CD8-positive, alpha-beta memory T cell (primary cell): ENCODE measurements around the gene ROCK2. TPM values are rescaled to one million over a fixed set of nuclear protein-coding genes. Genes with fewer than 3 reads are reported as not detected.
A peak's percentile ranks its signal among the peaks of the same experiment; 100 is the strongest.

Experiments
- CTCF ChIA-PET: fragments of 350-600 bp; sonication (Branson Sonifier 250); formaldehyde crosslinking; loops from one replicate; lab custom pipeline; 2021; ENCODE audit warnings: antibody characterized with exemption; lab: Charles Lee
- POLR2A ChIA-PET: fragments of 350-600 bp; sonication (Branson Sonifier 250); formaldehyde crosslinking; loops from one replicate; lab custom pipeline; 2021; ENCODE audit warnings: antibody characterized with exemption; lab: Charles Lee
- DNase-seq, 5 donors: peaks; one replicate each; pipeline versions ENCODE4 v3.0.0 to v3.0.0-alpha.2; 2020 to 2022; ENCODE audit warnings: mixed read lengths in 1 of 5
- H3K27ac ChIP-seq: one replicate; pipeline ENCODE4 v1.7.0; 2013; ENCODE audit warnings: low read depth, mild to moderate bottlenecking, low read length, moderate library complexity
- H3K27me3 ChIP-seq: 2 replicates; pipeline ENCODE4 v1.7.0; 2013; ENCODE audit warnings: low read length, mild to moderate bottlenecking; ENCODE audit not compliant: insufficient read depth, poor library complexity, severe bottlenecking
- H3K36me3 ChIP-seq: 2 replicates; pipeline ENCODE4 v1.7.0; 2013; ENCODE audit warnings: mild to moderate bottlenecking, low read length, moderate library complexity; ENCODE audit not compliant: insufficient read depth
- H3K4me1 ChIP-seq: 2 replicates; pipeline ENCODE4 v1.7.0; 2013; ENCODE audit warnings: mild to moderate bottlenecking, low read length, moderate library complexity; ENCODE audit not compliant: insufficient read depth
- H3K4me3 ChIP-seq: 2 replicates; pipeline ENCODE4 v1.7.0; 2013; ENCODE audit warnings: mild to moderate bottlenecking, low read length
- H3K9me3 ChIP-seq: 2 replicates; pipeline ENCODE4 v1.7.0; 2013; ENCODE audit warnings: mild to moderate bottlenecking, low read length
- H3K27ac Mint-ChIP-seq, 8 donors: one replicate each; pipeline ENCODE4 v1.8.0; 2020 to 2021; ENCODE audit warnings: mixed read lengths in 8 of 8, mild to moderate bottlenecking in 6 of 8, inconsistent platforms in 3 of 8, moderate library complexity in 3 of 8
- H3K27me3 Mint-ChIP-seq, 2 donors: one replicate each; pipeline ENCODE4 v1.8.0; 2020 to 2021; ENCODE audit warnings: mixed read lengths in 2 of 2, mild to moderate bottlenecking in 1 of 2, moderate library complexity in 1 of 2
- H3K36me3 Mint-ChIP-seq, 3 donors: one replicate each; pipeline ENCODE4 v1.8.0; 2020 to 2021; ENCODE audit warnings: mixed read lengths in 3 of 3, inconsistent platforms in 1 of 3, mild to moderate bottlenecking in 1 of 3
- H3K4me1 Mint-ChIP-seq, 3 donors: one replicate each; pipeline ENCODE4 v1.8.0; 2020 to 2021; ENCODE audit warnings: mixed read lengths in 3 of 3, inconsistent platforms in 1 of 3, mild to moderate bottlenecking in 1 of 3
- H3K4me3 Mint-ChIP-seq, 7 donors: one replicate each; pipeline ENCODE4 v1.8.0; 2020 to 2021; ENCODE audit warnings: mixed read lengths in 7 of 7, mild to moderate bottlenecking in 6 of 7, moderate library complexity in 4 of 7, inconsistent platforms in 2 of 7
- H3K9me3 Mint-ChIP-seq, 5 donors: one replicate each; pipeline ENCODE4 v1.8.0; 2020 to 2022; ENCODE audit warnings: mixed read lengths in 5 of 5, mild to moderate bottlenecking in 3 of 5, moderate library complexity in 2 of 5, inconsistent platforms in 1 of 5
- polyA plus RNA-seq: library from polyadenylated mRNA; unstranded; fragments of 300-500 nt; fragmentation: Illumina TruSeq; gene quantifications from one replicate; pipeline ENCODE4 v1.2.3, GENCODE V29; 2021
- total RNA-seq, 2 experiments: library from RNA; stranded (reverse); gene quantifications; one replicate each; pipeline ENCODE4 v1.2.3, GENCODE V29; 2021

The ROCK2 gene
- total and polyA plus RNA-seq, 3 experiments from 2014 or later, result 15.5 to 22.9 (median 19.5) TPM

DNA sequence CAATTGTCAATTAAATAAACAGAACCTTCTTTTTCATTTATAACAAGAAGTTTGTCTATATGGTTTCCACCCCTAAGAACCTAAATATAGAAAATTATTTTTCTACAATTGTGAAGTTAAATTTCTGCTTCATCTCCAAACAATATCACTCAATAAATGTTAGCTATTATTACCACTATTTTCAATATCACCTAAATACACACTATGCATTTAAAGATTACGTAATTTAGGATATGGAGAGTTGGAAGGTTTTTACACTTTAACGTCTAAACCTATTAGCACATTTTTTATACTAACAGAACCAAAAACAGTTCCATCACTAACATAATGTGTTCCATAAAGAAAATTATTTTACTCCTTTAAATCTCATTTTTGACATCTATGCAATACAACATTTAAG is 48.0 kb downstream of the ROCK2 start:
- Mint-ChIP-seq H3K36me3 (no peaks in the 10 kb centered on the region), H3K4me3 (no peak overlapping the region), H3K9me3 (no peaks in the 10 kb centered on the region), H3K4me1 (peaks cover 33 to 67% (median 55%) of the 10 kb centered on the region in 3 donors), H3K27me3 (no peaks in the 10 kb centered on the region), H3K27ac (no peak overlapping the region)
- Histone ChIP-seq H3K36me3 (no peaks in the 10 kb centered on the region), H3K27me3 (no peaks in the 10 kb centered on the region), H3K27ac (no peak overlapping the region), H3K9me3 (no peaks in the 10 kb centered on the region), H3K4me3 (no peak overlapping the region), H3K4me1 (peaks cover 6% of the 10 kb centered on the region)
- DNase-seq, result no peak
- ChIA-PET POLR2A (no interaction called here), CTCF (interaction anchor here (1.3 kb wide), 1 partner anchor 29 kb away, joined by 3 read pairs; no protein-coding TSS in a partner anchor)

DNA sequence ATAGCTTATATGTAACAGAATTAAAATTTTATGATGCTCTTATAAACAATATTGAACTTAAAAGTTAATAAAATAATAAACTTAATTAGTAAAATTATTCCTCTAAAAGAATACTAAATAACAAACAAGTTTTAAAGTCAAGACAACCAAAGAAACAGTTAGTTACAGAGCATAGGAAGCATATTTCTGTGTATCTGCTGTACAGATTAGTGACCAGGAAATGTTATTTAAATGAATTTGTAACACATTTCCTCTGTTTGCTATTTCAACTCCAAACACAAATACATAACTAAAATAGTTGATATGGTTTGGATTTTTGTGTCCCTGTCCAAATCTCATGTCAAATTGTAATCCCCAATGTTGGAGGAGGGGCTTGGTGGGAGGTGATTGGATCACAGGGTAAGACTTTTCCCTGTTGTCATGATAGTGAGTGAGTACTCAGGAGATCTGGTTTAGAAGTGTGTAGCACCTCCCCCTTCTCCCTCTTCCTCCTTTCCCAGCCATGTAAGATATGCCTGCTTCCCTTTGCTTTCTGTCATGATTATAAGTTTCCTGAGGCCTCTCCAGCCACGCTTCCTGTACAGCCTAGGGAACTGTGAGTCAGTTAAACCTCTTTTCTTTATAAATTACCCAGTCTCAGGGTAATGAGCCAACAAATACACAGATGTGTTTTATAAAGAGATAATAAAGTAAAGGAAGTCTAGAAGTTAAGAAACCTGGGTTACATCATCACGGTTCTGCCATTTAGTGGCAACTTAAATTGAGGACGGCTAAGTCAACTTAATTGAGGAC is 51.8 kb downstream of the ROCK2 start:
- H3K4me3 Mint-ChIP-seq, result peak overlapping the region in 2 of 7 donors; percentile 24 to 49

DNA sequence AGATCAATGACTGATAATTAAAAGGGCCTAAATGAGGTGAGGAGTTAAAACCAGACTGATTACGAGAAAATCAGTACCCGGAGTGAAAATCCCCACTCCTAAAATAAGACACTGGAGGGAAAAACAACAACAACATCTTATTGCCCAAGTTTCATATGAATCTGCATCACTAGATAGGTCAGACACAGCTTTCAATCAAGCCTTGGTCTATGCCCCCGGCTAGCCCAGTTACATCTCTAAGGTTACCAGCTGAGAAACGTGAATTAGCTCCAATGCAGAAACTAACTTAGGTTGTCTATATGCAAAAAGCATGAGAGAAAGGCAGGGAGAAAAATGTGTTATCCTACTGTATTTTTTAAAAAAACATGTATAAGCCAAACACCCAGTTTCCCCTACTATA is 53.7 kb downstream of the ROCK2 start:
- peaks cover 46 to 58% (median 55%) of the 10 kb centered on the region in 3 donors for H3K4me1 Mint-ChIP-seq
- no peak overlapping the region for H3K27ac Mint-ChIP-seq
- Histone ChIP-seq H3K36me3 (no peaks in the 10 kb centered on the region), H3K27me3 (no peaks in the 10 kb centered on the region), H3K4me3 (no peak overlapping the region), H3K4me1 (peaks cover 6% of the 10 kb centered on the region), H3K27ac (no peak overlapping the region), H3K9me3 (no peaks in the 10 kb centered on the region)
- no peak overlapping the region for H3K4me3 Mint-ChIP-seq
- POLR2A ChIA-PET, result no interaction called here
- peaks cover 4 to 7% (median 6%) of the 10 kb centered on the region in 3 donors for H3K36me3 Mint-ChIP-seq
- DNase-seq, result no peak
- CTCF ChIA-PET, result no interaction called here
- no peaks in the 10 kb centered on the region for H3K9me3 Mint-ChIP-seq
- H3K27me3 Mint-ChIP-seq, result no peaks in the 10 kb centered on the region

More for the DNA sequence above, 51.8 kb downstream of the ROCK2 start:
- CTCF ChIA-PET, result no interaction called here
- POLR2A ChIA-PET, result no interaction called here
- Mint-ChIP-seq H3K36me3 (no peaks in the 10 kb centered on the region), H3K27me3 (no peaks in the 10 kb centered on the region), H3K9me3 (no peaks in the 10 kb centered on the region), H3K4me1 (peaks cover 49 to 69% (median 68%) of the 10 kb centered on the region in 3 donors), H3K27ac (peak overlapping the region in 3 of 8 donors; percentile 8 to 75 (median 61))
- H3K9me3 ChIP-seq, result no peaks in the 10 kb centered on the region
- no peak overlapping the region for H3K27ac ChIP-seq
- no peak overlapping the region for H3K4me3 ChIP-seq
- peaks cover 6% of the 10 kb centered on the region for H3K4me1 ChIP-seq
- no peaks in the 10 kb centered on the region for H3K36me3 ChIP-seq
- DNase-seq, result no peak
- H3K27me3 ChIP-seq, result no peaks in the 10 kb centered on the region

DNA sequence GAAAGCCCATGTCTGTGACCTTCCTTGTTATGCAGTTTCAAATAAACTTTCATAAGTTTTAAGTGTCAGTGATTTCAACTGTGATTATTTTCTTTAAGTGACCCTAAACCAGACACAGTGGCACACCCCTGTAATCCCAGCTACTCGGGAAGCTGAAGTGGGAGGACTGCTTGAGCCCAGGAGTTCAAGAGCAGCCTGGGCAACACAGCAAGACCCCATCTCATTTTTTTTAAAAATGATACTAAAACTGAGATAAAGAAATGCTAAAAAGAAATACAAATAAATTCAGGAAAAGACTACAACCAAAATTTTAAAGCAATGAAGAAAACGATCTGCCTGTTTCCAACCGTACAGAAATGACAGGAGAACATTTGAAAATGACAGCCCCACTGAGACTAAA is 54.2 kb downstream of the ROCK2 start:
- Histone ChIP-seq H3K4me1 (peaks cover 6% of the 10 kb centered on the region), H3K9me3 (no peaks in the 10 kb centered on the region), H3K27ac (no peak overlapping the region), H3K36me3 (peaks cover 2% of the 10 kb centered on the region), H3K4me3 (no peak overlapping the region), H3K27me3 (no peaks in the 10 kb centered on the region)
- Mint-ChIP-seq H3K36me3 (peaks cover 9 to 12% (median 11%) of the 10 kb centered on the region in 3 donors), H3K9me3 (no peaks in the 10 kb centered on the region), H3K27ac (peak overlapping the region in 2 of 8 donors; percentile 26 to 76), H3K4me1 (peaks cover 41 to 53% (median 50%) of the 10 kb centered on the region in 3 donors), H3K27me3 (no peaks in the 10 kb centered on the region), H3K4me3 (peak overlapping the region in 1 of 7 donors; percentile 23)
- no peak for DNase-seq
- CTCF ChIA-PET, result no interaction called here
- POLR2A ChIA-PET, result no interaction called here

DNA sequence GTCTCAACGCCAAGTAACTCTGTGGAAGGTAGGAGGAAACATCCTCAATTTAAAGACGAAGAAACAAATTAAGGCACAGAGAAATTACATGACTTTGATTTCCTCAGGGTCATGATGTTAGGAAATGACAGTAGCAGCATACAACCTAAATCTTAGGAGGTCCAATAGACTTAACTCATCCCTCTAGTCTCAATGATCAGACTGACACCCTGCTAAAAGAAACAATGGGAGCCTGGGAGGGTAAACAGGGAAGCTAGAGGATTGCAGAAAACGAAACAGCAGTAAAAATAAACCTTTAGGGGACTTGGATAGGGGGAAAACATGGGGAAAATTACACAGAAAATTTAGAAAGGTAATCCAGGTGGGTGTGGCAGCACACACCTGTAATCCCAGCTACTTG is 56.0 kb downstream of the ROCK2 start:
- peaks cover 35 to 45% (median 44%) of the 10 kb centered on the region in 3 donors for H3K4me1 Mint-ChIP-seq
- H3K36me3 ChIP-seq, result peaks cover 3% of the 10 kb centered on the region
- H3K9me3 Mint-ChIP-seq, result peaks cover 0 to 2% (median 0%) of the 10 kb centered on the region in 5 donors
- POLR2A ChIA-PET, result no interaction called here
- H3K27me3 ChIP-seq, result no peaks in the 10 kb centered on the region
- H3K9me3 ChIP-seq, result no peaks in the 10 kb centered on the region
- peaks cover 20 to 28% (median 26%) of the 10 kb centered on the region in 3 donors for H3K36me3 Mint-ChIP-seq
- H3K27ac ChIP-seq, result no peak overlapping the region
- DNase-seq, result no peak
- H3K27me3 Mint-ChIP-seq, result no peaks in the 10 kb centered on the region
- H3K4me1 ChIP-seq, result peaks cover 6% of the 10 kb centered on the region
- H3K4me3 ChIP-seq, result no peak overlapping the region
- CTCF ChIA-PET, result no interaction called here
- H3K4me3 Mint-ChIP-seq, result no peak overlapping the region
- H3K27ac Mint-ChIP-seq, result peak overlapping the region in 5 of 8 donors; percentile 59 to 82 (median 71)

DNA sequence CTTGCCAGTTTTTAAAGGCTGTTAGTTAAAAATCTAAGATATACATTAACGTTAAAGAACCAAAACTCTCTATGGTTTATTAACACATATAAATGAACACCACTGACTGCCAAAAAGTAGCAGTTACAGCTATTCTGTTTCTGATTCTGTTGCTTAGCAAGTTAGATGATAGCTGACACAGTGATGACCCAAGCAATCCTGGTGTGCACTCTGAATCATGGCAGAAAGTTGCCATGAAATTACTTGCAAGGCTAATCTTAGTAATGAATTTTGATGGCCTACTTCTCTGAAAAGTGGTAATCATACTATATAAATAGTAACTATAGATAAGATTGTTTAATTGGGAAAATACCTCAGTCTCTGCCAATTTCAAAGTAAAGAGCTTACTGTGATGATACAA is 57.7 kb downstream of the ROCK2 start:
- no peak overlapping the region for H3K27ac ChIP-seq
- H3K4me3 ChIP-seq, result no peak overlapping the region
- Mint-ChIP-seq H3K27me3 (no peaks in the 10 kb centered on the region), H3K36me3 (peaks cover 28 to 38% (median 35%) of the 10 kb centered on the region in 3 donors), H3K4me3 (no peak overlapping the region), H3K4me1 (peaks cover 26 to 32% (median 31%) of the 10 kb centered on the region in 3 donors), H3K27ac (no peak overlapping the region), H3K9me3 (peaks cover 0 to 7% (median 2%) of the 10 kb centered on the region in 5 donors)
- H3K27me3 ChIP-seq, result no peaks in the 10 kb centered on the region
- CTCF ChIA-PET, result no interaction called here
- H3K36me3 ChIP-seq, result peaks cover 3% of the 10 kb centered on the region
- POLR2A ChIA-PET, result no interaction called here
- DNase-seq, result no peak
- no peaks in the 10 kb centered on the region for H3K9me3 ChIP-seq
- no peaks in the 10 kb centered on the region for H3K4me1 ChIP-seq

DNA sequence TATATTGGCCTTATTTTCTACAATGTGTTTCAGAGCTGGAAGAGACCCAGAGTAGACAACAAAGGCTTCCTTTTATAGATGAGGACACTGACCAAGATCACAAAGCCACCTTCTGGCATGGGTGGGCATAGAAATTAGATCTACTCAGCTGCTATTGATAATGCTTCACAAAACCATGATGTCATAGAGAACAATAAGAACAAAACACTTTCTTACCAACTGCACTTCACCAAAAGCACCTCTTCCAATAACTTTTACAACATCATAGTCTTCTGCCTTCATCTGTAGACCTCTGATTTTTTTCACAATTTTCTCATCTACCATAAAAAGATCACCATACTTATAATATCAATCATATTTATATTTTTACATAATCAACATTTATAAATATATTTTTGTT is 58.1 kb downstream of the ROCK2 start:
- Mint-ChIP-seq H3K4me3 (no peak overlapping the region), H3K9me3 (peaks cover 0 to 7% (median 2%) of the 10 kb centered on the region in 5 donors), H3K27ac (no peak overlapping the region), H3K36me3 (peaks cover 31 to 42% (median 37%) of the 10 kb centered on the region in 3 donors), H3K27me3 (no peaks in the 10 kb centered on the region), H3K4me1 (peaks cover 25 to 28% (median 28%) of the 10 kb centered on the region in 3 donors)
- Histone ChIP-seq H3K27ac (no peak overlapping the region), H3K4me3 (no peak overlapping the region), H3K27me3 (no peaks in the 10 kb centered on the region), H3K4me1 (no peaks in the 10 kb centered on the region), H3K36me3 (peaks cover 3% of the 10 kb centered on the region), H3K9me3 (no peaks in the 10 kb centered on the region)
- CTCF ChIA-PET, result interaction anchor here (0.5 kb wide), 1 partner anchor 130 kb away, joined by 3 read pairs; no protein-coding TSS in a partner anchor
- DNase-seq, result no peak
- POLR2A ChIA-PET, result no interaction called here

DNA sequence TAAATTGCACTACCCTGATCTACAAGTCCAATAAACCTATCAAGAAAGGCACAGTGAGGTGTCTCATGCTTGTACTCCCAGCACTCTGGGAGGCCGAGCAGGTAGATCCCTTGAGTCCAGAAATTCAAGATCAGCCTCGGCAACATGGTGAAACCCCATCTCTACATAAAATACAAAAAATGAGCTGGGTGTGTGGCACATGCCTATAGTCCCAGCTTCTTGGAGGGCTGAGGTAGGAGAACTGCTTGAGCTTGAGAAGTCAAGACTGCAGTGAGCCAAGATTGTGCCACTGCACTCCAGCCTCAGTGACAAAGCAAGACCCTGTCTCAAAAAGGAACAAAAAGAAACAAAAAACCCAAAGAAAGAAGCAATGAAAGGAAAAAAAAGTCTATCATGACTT is 58.9 kb downstream of the ROCK2 start:
- H3K9me3 Mint-ChIP-seq, result peaks cover 0 to 7% (median 2%) of the 10 kb centered on the region in 5 donors
- CTCF ChIA-PET, result interaction anchor here (0.5 kb wide), 1 partner anchor 131 kb away, joined by 3 read pairs; no protein-coding TSS in a partner anchor
- Histone ChIP-seq H3K27me3 (no peaks in the 10 kb centered on the region), H3K4me1 (no peaks in the 10 kb centered on the region), H3K36me3 (peaks cover 3% of the 10 kb centered on the region), H3K9me3 (no peaks in the 10 kb centered on the region), H3K4me3 (no peak overlapping the region), H3K27ac (no peak overlapping the region)
- POLR2A ChIA-PET, result no interaction called here
- peaks cover 22 to 28% (median 23%) of the 10 kb centered on the region in 3 donors for H3K4me1 Mint-ChIP-seq
- H3K36me3 Mint-ChIP-seq, result peaks cover 36 to 50% (median 41%) of the 10 kb centered on the region in 3 donors
- no peak for DNase-seq
- H3K27ac Mint-ChIP-seq, result no peak overlapping the region
- H3K27me3 Mint-ChIP-seq, result no peaks in the 10 kb centered on the region
- no peak overlapping the region for H3K4me3 Mint-ChIP-seq
